Activated CD8-positive, alpha-beta memory T cell treated with anti-CD3 and anti-CD28 coated beads, Interleukin-2, amount 50 U/mL, for 4 hours (primary cell): ENCODE measurements around the gene NTF3.

Experiments
- DNase-seq: peaks from one replicate; pipeline ENCODE4 v3.0.0-alpha.2; 2020

The NTF3 gene

DNA sequence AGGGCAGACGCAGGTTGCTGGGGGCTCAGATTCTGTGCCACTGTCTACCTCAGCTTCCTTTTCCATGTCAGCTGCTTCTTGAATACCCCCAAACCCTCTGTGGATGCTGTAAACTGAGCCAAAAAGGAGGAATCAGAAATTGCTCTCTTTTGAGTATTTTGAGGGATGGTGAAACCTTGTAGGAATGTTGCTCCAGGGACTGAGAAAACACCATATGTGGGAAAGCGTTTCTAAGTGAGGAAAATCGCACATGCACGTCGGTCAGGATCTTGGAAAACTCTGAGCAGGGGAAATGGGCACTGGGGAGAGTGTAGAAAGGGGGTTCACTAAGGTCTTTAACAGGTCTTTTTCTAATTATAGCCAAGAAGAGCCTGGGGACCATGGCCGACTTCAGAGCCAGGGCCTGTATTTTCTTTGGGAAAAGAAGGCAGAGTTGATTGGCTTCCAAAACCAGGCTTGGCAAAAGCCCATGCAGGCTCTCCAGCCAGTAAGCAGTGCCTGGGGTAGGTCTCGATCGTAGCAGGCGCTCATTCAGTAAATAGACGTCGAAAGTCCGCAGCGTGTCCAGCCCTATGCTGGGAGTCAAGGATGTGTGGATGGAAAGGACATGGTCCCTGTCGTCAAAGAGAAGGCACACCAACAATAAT is 58.0 kb downstream of the NTF3 start:
- no peak for DNase-seq

DNA sequence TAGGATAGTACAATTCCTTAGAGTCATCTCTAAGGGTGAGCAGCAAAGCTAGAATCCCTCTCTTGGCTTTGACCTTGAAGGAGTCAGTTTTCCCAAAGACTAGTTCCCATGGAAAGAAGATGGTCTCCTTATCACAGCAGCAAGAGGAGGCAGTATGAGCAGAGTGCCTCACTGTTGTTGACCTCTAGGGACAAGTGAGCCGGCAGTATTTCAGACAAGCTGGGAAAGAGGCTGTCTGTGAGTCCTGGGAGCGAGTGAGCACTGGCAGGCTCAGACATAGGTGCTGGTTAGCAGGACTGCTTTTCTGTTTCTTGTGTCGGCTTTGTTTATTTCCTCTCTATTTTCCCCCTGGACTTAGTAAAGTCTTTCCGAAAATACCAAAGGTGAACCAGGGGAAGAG is 60.7 kb downstream of the NTF3 start:
- DNase-seq, result no peak

DNA sequence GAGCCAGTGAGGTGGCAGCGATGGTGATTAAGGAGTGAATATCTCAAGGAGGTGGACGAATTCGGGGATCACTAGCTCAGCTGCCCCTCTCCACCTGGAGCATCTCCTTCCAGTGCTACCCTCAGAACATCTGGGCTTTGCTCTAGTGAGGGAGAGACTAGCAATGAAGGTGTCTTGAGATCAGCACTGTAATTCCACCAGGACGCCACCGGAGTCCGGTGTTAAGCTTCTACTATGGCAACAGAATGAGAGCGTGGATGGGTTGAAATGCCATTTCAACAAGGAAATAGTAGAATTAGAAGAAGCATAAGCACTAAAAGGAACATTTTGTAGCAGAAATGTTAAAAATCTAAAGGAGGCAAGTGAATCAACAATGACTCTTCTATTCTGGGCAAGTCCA is 61.1 kb downstream of the NTF3 start:
- no peak for DNase-seq

DNA sequence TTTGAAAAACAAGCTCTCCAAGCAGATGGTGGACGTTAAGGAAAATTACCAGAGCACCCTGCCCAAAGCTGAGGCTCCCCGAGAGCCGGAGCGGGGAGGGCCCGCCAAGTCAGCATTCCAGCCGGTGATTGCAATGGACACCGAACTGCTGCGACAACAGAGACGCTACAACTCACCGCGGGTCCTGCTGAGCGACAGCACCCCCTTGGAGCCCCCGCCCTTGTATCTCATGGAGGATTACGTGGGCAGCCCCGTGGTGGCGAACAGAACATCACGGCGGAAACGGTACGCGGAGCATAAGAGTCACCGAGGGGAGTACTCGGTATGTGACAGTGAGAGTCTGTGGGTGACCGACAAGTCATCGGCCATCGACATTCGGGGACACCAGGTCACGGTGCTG is 62.4 kb downstream of the NTF3 start:
- no peak for DNase-seq

DNA sequence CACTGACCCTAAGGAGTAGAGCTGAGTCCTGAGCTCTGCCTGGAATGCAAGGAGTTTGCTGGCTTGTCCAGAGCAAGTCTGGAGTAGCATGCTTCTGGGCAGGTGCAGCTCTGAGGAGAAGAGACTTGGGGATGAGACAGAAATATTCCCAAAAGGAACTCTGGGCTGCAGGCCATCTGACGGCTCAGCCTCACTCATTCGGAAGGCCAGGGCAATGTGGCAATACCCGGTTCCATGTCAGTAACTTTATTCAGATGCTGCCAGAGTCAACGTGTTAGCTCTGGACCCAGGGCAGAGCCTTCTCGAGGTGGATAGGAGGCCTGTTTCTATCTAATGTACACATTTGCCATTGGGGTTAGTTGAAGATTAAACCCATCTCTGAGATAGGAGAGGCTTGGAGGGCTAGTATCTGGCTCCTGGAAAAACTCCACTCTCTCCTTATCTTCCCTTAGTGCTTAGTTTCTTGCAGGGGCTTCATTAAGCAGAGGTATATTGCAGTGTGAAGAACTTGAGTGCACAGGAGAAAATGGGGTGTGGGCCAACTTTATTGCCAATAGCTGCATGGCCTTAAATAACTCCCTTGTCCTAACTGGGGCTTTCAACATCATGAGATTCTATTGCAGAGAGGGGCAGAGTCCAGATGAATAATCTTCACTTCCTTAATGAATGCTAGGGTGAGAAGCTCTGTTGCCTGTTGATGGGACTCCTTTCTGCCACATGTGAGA is 65.6 kb downstream of the NTF3 start:
- DNase-seq, result no peak

DNA sequence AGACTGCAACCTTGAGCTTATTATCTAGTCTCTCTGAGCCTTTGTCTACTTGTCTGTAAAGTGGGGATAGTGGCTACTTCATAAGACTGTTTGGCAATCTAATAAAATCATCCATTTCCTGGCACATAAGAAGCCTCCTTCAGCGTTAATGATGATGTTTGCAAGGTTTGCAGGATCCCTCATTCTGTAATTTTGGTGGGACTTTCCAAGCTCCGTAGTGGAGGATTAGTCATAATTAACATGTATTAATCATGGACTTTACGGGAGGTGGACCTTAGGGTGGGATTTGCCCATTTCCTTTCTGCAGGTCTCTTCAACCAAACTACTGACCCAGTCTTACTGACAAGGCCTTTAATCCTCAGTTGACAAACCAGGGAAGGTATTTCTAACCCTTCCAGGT is 66.2 kb downstream of the NTF3 start:
- no peak for DNase-seq

DNA sequence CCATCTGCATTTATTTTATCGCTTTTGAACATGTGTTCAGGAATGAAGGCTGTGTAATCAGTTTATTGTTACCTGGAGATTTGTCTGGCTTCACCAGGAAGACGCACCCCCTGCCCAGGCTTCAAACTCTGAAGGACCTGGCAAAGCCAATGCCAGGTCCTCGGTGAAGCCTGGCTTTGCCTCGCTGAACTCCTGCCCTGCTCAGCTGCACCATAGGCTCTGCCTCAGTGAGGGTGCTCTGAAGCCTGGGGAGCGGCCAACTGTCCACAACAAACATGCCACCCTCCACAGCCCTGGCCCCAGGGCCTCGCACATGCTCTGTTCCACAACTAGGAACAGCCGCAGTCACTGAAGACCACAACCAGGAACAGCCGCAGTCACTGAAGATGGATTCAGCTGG is 66.9 kb downstream of the NTF3 start:
- no peak for DNase-seq

DNA sequence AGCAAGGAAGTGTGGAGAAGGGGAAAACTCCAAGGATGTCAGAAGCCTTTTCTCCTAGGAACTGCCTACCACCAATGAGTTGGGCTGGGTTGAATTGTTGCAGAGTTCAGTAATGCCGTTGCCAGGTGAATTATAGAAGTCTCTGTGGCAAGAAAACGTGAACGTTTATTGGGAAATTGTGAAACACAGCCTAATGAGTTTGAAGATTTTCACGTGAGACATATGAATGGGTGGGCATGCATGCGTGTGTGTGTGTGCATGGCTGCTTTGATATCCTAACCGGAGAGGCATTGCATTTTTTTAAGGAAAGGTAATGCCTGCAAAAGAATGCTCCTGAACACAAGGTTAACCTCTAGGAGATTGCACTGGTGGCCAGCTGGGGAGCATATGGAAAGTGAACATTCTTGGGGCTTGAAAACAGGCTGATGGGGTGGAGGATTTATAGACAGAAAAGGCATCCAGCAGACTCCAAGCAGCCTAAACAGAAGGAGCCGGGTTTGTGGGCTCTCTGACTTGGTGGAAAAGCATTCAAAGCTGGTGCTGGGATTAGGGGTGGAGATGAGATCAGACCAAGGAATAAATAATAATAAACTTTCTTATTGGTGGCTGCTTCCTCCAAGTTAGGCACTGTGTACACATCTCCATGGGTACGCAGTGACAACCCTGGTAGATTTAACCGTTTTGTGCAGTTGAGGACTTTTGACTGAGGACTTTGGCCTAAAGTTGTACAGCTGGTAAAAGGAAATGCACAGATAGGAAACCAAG is 67.8 kb downstream of the NTF3 start:
- DNase-seq, result no peak

DNA sequence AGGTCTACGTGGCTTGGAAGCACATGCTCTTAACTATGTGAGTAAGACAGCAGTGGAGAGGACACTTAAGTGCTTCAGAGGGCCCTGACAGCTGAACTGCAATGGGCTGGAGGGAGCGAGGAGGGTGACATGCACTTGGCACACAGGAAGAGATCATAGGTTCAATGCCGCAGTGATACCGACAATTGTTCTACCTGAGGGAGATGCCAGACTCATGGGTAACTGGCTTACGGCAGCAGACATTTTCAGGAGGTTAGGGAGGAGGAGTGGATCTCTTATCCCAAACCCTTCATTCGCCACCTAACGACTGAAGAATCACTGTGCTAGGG is 68.4 kb downstream of the NTF3 start:
- DNase-seq, result no peak

DNA sequence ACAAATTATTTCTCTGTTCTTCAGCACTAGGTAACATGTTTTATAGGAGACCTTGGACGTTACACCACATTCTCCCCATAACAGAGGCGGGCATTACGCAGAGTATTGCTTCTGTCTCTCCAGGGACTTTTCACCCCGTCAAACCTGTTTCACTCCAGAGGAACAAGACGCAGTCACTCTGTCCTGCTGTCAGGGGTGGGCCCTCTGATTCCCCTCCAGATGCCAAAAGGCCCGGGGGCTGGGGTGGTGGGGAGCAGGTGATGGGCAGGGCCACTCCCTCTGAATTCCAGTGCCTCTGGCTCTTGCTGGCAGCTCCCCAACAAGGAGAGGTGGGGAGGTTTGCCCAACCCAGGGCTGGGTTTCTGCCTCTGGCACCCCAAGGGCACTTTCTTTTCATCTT is 71.9 kb downstream of the NTF3 start:
- DNase-seq, result no peak

DNA sequence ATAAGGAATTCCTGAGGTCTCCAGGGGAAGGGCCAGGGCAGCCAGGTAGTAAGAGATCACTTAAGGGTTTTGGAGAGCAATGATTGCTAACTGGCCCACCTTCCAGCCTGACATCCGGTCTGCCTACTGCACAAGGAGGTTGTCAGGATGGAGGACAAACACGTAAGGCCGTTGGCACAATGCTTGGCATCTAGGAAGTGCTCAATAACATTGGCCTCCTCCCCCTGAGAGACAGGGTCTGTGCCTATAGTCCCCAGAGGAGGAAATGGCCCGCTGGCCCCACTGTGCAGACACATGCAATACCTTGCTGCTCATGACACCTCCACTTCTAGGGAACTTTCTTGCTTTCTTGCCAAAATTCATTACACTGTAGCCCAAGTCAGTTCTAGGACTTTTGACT is 73.2 kb downstream of the NTF3 start:
- DNase-seq, result no peak

DNA sequence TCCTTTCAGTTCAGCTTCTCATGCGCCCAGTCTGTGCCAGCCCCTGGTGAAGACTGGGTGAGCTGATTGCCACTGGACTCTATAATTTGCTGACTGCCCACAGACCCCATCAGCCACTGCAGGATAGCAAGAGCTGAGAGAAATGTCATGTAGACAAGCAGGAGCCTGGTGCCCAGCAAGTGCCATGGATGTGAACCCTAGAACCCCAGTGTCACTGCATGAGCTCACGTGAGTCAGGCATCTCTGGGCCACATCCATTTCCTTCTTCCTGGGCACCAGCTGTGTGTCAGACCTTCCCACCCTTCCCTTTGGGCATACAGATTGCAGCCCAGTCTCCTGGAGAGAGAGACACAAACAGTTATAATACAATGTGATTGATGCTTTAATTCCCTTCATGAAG is 73.8 kb downstream of the NTF3 start:
- no peak for DNase-seq

DNA sequence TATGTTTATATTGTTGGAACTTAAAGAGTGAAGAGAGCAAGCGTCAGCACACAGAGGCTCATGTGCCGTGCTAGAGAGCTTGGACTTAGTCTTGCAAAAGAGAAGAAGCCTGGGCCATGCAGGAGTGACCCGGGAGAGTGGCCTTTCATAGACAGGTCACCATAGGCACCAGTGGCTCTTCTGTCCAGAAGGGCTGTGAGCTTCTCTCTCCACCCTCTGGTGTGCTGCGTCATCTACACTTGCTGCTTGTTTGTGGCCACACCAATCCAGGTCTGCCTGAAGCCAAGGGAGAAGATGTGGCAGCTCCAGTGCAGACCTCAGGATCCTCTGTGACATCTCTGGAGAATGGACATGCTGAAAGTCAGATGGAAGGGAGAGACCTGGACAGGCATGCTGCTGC is 74.4 kb downstream of the NTF3 start:
- DNase-seq, result no peak

DNA sequence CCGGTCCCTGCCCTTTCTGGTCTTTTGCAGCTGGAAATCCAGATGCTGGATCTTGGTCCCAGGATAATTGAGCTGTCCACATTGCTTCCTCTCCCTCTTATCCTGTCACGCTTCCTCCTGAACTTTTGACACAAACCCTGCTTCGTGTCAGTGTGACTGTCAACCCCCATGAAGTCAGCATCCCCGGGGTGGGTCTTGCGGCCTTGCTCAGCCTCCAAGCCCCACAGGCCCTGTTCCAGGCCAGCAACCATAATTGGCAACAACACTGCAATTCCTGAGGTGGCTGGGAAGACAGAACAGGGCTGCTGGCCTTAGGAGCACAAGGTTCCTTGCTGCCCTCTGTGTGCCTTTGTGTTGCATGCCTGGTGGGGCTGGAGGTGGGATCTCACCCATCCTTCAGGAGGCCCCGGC is 74.9 kb downstream of the NTF3 start:
- no peak for DNase-seq

DNA sequence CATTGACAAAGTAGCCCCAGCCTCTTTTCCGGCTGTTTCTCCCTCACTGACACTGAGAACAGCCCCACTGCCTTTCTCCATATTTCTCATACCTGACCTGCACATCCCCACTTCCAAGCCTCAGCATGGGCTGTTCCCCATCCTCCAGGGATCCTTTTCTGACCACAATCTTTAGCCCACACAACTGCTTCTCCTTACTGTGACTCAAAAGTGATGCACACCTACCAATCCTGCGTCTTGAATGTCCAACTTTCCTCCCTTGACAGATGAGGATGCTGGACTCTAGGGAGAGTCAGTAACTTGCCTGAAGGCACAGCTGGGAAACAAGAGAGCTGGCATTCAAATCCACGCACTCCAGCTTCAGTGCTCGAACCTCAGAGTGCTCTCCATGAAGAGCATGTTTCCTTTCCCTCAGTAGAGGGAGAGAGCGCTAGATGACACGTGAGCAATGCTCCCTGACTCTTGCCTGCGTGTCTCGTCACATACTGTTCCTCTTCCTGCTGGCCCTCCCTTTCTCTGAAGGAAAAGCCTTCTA is 75.6 kb downstream of the NTF3 start:
- no peak for DNase-seq

DNA sequence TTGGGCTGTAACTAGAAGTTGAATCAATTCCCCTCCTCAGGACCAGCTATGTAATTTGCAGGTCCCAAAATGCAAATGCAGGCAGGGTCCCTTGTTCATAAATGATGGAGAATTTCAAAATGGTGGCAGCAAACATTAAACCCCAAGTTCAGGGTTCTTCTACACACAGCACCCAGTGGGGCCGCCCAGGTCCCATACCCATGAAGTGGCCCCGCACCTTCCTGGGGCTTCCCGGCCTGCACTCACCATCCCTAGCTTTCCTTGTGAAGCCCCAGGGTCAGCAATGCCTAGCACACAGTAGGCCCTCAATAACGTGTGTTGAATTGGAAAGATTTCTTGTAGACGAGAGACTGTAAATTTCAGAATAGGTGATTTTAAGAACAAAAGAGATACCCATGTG is 76.0 kb downstream of the NTF3 start:
- no peak for DNase-seq

DNA sequence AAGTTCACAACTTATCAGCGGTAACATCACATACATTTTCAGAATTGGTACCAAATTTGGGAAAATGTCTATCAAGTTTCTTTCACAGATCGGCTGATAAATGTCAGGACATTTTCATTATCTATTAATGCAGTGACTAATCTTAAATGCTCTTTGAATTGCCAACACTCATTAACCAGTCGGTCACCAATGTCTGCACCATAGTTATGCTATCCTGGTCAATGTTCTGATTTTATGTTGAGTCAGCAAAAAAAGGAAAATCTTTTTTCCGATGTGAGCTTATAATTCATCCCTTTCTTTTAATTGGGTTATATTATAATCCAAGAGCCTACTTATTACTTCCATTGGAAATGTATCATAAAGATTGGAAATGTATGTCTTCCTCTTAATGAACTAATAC is 77.2 kb downstream of the NTF3 start:
- no peak for DNase-seq

DNA sequence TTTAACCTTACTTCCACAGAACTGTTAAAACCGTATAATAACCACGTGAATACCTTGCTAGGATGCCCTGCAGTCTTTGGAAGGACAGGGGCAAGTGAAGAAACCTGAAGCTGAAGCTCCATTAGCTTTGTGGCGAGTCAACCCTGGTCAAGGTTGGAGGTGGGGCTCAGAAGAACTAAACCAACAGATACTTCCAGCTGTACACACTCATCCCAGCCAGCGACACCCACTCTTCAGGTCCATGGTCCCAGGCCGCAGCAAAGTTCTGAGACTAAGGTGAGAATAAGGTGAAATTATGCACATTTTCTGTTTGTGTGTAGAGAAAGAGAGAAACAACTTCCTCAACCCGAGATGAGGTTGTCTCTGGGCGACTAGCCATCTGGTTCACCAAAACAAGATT is 77.6 kb downstream of the NTF3 start:
- DNase-seq, result no peak

DNA sequence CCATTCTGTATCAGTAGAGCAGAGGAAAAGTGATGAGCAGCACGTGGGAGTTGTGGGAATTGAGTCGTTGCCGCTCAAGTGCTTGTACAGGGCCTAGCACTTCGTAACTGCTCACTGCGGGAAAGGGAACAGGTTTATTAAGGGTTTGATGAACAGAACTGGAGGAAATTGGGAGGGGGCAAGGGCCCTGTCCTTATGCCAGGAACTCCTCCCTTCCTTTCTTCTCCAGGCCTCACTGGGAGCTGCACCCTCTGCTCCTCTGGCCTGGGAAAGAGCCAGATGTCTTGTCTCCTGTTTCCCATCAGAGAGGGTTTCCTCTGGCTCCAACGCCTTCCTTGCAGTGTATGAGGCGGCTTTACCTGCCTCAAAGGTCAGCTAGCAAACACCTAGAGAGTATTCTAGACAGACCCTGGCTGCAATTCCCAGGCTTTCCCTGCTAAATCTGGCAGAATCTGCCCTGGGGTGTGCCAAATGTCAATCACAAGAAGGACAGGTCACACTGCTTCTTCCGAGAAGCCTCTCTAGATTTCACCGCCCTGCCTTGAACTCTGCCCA is 78.4 kb downstream of the NTF3 start:
- DNase-seq, result no peak

DNA sequence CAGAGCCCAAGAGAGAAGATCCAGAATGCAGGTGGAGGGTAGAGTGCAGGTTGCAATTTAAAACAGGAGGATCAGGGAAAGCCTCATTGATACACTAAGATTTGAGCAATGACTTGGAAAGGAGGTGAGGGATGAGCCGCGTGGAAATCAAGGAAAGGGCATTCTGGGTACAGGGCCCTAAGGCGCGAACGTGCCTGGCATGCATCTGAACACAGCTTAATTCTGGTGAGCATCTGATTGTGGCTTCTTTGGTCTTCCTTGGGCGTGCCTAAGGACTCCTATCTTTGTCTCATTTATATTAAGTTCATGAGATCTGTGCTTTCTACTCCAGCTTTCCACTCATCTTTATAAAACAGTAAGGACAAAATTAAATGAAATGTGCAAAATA is 79.3 kb downstream of the NTF3 start:
- no peak for DNase-seq

DNA sequence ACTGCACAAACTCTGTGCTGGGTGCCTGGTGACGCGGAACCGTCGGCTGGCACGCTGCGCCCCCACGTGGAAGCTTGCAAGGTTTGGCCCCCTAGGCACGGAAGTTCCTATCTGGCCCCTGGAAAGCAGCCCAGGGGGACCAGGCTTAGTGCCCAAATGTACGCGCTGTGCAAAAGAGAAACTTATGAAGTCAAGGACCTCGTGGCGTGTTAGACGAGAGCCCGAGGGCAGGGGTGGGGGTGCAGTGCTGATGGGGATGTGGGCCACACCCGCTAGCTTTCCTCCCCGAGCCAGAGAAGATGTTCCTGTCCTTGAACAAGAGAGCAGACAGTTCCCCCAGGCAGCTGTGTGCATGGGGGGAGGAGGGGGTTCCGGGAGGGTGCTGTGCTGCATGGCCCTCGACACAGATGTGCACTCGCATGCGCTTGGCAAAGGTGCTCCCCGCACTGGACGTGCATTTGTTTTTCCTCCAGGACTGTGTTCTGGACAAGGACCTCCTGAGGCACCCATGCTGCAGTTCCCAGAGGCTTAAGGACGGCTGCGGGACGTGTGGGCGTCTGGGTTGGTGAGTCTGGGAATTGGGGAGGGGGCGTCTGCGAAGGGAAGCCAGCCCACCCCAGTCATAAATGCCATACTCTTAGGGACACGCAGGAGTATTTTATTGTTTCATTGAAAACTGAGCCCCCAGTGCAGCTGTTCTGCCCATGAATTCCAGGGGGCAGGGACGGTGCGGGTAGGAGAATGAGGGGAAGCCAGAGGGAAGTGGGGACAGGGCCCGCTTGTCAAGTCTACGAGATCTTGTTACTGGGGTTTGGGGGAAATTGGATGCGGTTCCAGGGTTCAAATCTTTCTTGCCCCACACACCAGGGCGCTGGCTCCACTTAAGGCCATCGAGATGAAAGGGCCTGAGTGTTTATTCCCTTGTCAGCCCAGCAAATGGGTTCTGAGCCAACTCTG is 80.0 kb downstream of the NTF3 start:
- DNase-seq, result no peak

DNA sequence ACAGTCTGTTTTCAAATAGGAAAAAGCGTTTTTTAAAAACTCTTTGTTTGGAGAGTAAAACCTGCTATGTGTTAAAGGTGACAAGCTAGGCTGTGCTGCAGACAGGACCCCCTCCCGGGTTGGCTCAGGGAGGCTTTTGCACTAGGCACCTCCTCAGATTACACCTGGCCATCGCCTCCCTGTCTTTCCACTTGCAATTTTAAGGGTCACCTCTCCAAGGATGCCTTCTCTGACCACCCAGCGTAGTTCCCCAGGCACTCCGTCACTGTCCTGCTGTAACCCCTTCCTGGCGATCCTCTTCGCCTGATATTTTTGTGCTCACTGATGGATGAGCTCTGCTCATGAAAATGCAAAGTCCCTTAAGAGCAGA is 80.7 kb downstream of the NTF3 start:
- DNase-seq, result no peak

DNA sequence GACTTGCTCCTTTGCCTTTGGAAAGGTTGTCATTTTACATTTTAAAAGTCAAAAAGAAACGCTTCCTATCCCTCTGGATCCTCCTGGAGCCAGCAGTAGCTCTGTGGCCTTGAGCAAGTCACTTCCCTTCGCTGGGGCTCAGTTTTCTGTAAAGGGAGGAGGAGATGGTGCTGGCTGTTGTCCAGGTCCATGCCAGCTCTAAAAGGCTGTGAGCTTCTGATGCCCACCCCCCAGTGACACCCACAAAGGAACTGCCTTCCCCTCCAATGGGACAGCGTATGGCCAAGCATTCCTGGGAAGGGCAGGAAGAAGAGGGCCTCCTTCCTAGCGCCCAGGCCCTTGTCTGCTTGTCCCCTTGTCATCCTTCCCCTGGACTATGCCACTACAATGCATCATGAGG is 81.5 kb downstream of the NTF3 start:
- DNase-seq, result no peak
